Gastroesophageal sphincter (tissue), 4 donors: Measurements from ENCODE around the gene SHC4. TPM values are rescaled to one million over a fixed set of nuclear protein-coding genes. Genes with fewer than 3 reads are reported as not detected.

Experiments used
- ATAC-seq: fragments of 150-250 bp; one replicate; pipeline ENCODE4 v1.9.1; 2016; ENCODE audit warnings: mild to moderate bottlenecking, moderate library complexity
- H3K27ac ChIP-seq, 4 donors: fragments of 200-600 bp; sonication (generic) in 3 of 4; 1 replicate in 3 of 4; 2 replicates in 1 of 4; pipeline ENCODE4 v1.5.1; 2016 to 2019
- H3K27me3 ChIP-seq: fragments of 200-600 bp; sonication (generic); one replicate; pipeline ENCODE4 v1.5.1; 2019
- H3K36me3 ChIP-seq, 2 donors: fragments of 200-600 bp; sonication (generic); one replicate each; pipeline ENCODE4 v1.5.1; 2019; ENCODE audit warnings: control low read depth in 1 of 2
- H3K4me1 ChIP-seq, 3 donors: fragments of 200-600 bp; sonication (generic); 1 replicate in 2 of 3; 2 replicates in 1 of 3; pipeline ENCODE4 v1.5.1; 2016 to 2019; ENCODE audit warnings: control low read depth in 2 of 3
- H3K4me3 ChIP-seq, 2 donors: fragments of 200-600 bp; sonication (generic); one replicate each; pipeline ENCODE4 v1.5.1; 2019; ENCODE audit warnings: mild to moderate bottlenecking in 1 of 2, moderate library complexity in 1 of 2
- H3K9me3 ChIP-seq, 3 donors: fragments of 200-600 bp; sonication (generic); one replicate each; pipeline ENCODE4 v1.5.1; 2017 to 2019; ENCODE audit warnings: control low read depth in 2 of 3
- CTCF ChIP-seq, 4 experiments: fragments of 200-600 bp in 2 of 4; fragments of 450-650 bp in 2 of 4; sonication (generic) in 1 of 4; IDR thresholded peaks; one replicate each; pipeline ENCODE4 v1.5.1; 2017 to 2019; ENCODE audit warnings: antibody characterized with exemption in 4 of 4, mild to moderate bottlenecking in 2 of 4, moderate library complexity in 2 of 4
- EP300 ChIP-seq: sonication (generic); formaldehyde crosslinking; IDR thresholded peaks from one replicate; pipeline ENCODE4 v1.6.1; 2017; ENCODE audit warnings: antibody characterized with exemption, mild to moderate bottlenecking
- POLR2A ChIP-seq, 2 donors: fragments of 450-650 bp; IDR thresholded peaks; one replicate each; pipeline ENCODE4 v1.6.1; 2017; ENCODE audit warnings: antibody characterized with exemption in 2 of 2, mild to moderate bottlenecking in 2 of 2, moderate library complexity in 1 of 2
- POLR2AphosphoS5 ChIP-seq: sonication (generic); formaldehyde crosslinking; IDR thresholded peaks from one replicate; pipeline ENCODE4 v1.6.1; 2017; ENCODE audit warnings: antibody characterized with exemption
- WGBS, 2 donors: methylation state at CpG; one replicate each; pipeline ENCODE4 v1.1.5; 2018; ENCODE audit warnings: low coverage in 1 of 2; 5-methylcytosine and 5-hydroxymethylcytosine counted together
- small RNA-seq, 4 donors: library from RNA; depleted of rRNA; stranded (forward); fragments of <200 nt; gene quantifications; one replicate each; pipeline ENCODE3, GENCODE V24; 2016
- total RNA-seq, 4 donors: library from RNA; depleted of rRNA; stranded (reverse); fragments of >200 nt; gene quantifications; one replicate each; pipeline ENCODE4 v1.1.0, GENCODE V29; 2016

SHC4 gene
- total RNA-seq, 4 donors from 2014 or later: 1.4 to 4.2 (median 2.1) TPM

- H3K4me3 ChIP-seq: no peak overlapping the region
- H3K27ac ChIP-seq: no peak overlapping the region
- peaks cover 0 to 7% of the 10 kb centered on the region in 2 donors for H3K36me3 ChIP-seq
- 85 to 89% methylated on average over 2 of the region's 2 CpGs for WGBS, 2 donors
- no peaks in the 10 kb centered on the region for H3K9me3 ChIP-seq
- no peaks in the 10 kb centered on the region for H3K27me3 ChIP-seq
- ATAC-seq: no peak
- peaks cover 4 to 11% (median 7%) of the 10 kb centered on the region in 3 donors for H3K4me1 ChIP-seq
- no peak for TF ChIP-seq POLR2A (IDR thresholded peaks at IDR 0.05)
- no peak for TF ChIP-seq CTCF (IDR thresholded peaks at IDR 0.05)
- no peak for TF ChIP-seq POLR2AphosphoS5
- TF ChIP-seq EP300: no peak
Observed at GRCh38 chr15:48775546-48775945, 188.2 kb downstream of the SHC4 start.

DNA sequence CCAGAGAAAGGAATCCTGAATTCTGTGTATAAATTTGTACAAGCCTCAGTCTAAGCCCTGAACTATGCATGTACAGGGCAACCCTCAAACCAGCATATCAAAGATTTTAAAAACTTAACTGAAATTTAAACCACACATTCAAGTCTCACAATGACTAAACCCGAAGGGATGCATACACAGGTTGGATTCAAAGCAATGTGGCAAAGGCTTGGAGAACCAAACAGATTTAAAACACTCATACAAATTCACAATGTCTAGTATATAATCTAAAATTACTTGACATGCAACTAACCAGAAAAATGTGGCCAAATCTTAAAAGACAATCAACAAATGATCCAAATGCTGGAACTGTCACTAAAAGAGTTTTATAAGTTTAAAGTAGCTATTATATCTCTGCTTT is 189.2 kb downstream of the SHC4 start:
- Histone ChIP-seq H3K27me3 (no peaks in the 10 kb centered on the region), H3K4me1 (peaks cover 4 to 11% (median 7%) of the 10 kb centered on the region in 3 donors), H3K9me3 (no peaks in the 10 kb centered on the region), H3K4me3 (no peak overlapping the region), H3K36me3 (peaks cover 0 to 5% of the 10 kb centered on the region in 2 donors), H3K27ac (no peak overlapping the region)
- no peak for ATAC-seq
- WGBS, 2 donors: 92 to 100% methylated on average over 1 of the region's 1 CpG
- TF ChIP-seq EP300: no peak
- no peak for TF ChIP-seq POLR2A (IDR thresholded peaks at IDR 0.05)
- no peak for TF ChIP-seq POLR2AphosphoS5
- no peak for TF ChIP-seq CTCF (IDR thresholded peaks at IDR 0.05)

Small RNAs within 50 kb of the gene (small RNA-seq; reads per million reads assigned to genes)
- gene RF00019: 0 reads per million in 4 donors

Other genes with a start within 250 kb of the SHC4 start
- 1 to 10 TPM; 3.0 to 5.0 (median 3.9) TPM for gene CEP152, start 152.8 kb downstream of the SHC4 start, total RNA-seq
- gene EID1, start 85.8 kb downstream of the SHC4 start, total RNA-seq: 100 to 1,000 TPM; 329 to 383 (median 335) TPM
- 10 to 100 TPM; 43.3 to 65.4 (median 63.0) TPM for gene SECISBP2L, start 82.5 kb upstream of the SHC4 start, total RNA-seq
- gene COPS2, start 191.7 kb upstream of the SHC4 start, total RNA-seq: 10 to 100 TPM; 64.2 to 79.1 (median 70.2) TPM
- 10 to 100 TPM; 30.0 to 54.8 (median 43.8) TPM for gene GALK2, start 206.3 kb upstream of the SHC4 start, total RNA-seq